ENCODE measurements around the gene CEND1. TPM values are rescaled to one million over a fixed set of nuclear protein-coding genes. Genes with fewer than 3 reads are reported as not detected.

CEND1 gene
- total and polyA plus RNA-seq, 2 donors from 2014 or later: 0.16 to 3.6 TPM

DNA sequence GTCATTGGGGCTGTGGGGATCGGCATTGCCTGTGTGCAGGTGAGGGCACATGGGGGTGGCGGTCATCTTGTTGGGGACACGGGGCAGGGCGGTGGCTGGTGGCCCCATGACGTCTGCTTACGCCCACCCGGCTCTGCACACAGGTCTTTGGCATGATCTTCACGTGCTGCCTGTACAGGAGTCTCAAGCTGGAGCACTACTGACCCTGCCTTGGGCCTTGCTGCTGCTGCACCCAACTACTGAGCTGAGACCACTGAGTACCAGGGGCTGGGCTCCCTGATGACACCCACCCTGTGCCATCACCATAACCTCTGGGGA lies 48.1 kb upstream of the CEND1 start:
- Histone ChIP-seq H3K36me3 (ENCODE audit: control insufficient read depth in 2 of 3, insufficient read depth in 3 of 3, low read length in 3 of 3) (peaks cover 0 to 34% (median 10%) of the 10 kb centered on the region in 3 donors), H3K27me3 (ENCODE audit: control insufficient read depth, insufficient read depth, low read length) (no peaks in the 10 kb centered on the region), H3K4me1 (ENCODE audit: control insufficient read depth in 2 of 3, insufficient read depth in 2 of 3, low read depth in 1 of 3, low read length in 3 of 3) (peaks cover 0 to 36% (median 12%) of the 10 kb centered on the region in 3 donors), H3K9ac (ENCODE audit: low read length in 3 of 3) (no peak overlapping the region), H3K4me3 (ENCODE audit: low read length in 3 of 3) (no peak overlapping the region), H3K27ac (ENCODE audit: low read depth in 2 of 2, low read length in 2 of 2) (no peak overlapping the region), H3K9me3 (ENCODE audit: control insufficient read depth in 2 of 3, insufficient read depth in 1 of 3, low read length in 3 of 3) (no peaks in the 10 kb centered on the region)
- TF ChIP-seq, protein P1, sequence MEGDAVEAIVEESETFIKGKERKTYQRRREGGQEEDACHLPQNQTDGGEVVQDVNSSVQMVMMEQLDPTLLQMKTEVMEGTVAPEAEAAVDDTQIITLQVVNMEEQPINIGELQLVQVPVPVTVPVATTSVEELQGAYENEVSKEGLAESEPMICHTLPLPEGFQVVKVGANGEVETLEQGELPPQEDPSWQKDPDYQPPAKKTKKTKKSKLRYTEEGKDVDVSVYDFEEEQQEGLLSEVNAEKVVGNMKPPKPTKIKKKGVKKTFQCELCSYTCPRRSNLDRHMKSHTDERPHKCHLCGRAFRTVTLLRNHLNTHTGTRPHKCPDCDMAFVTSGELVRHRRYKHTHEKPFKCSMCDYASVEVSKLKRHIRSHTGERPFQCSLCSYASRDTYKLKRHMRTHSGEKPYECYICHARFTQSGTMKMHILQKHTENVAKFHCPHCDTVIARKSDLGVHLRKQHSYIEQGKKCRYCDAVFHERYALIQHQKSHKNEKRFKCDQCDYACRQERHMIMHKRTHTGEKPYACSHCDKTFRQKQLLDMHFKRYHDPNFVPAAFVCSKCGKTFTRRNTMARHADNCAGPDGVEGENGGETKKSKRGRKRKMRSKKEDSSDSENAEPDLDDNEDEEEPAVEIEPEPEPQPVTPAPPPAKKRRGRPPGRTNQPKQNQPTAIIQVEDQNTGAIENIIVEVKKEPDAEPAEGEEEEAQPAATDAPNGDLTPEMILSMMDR (IDR thresholded peaks at IDR 0.05; ENCODE audit: borderline replicate concordance, extremely low read depth, insufficient read depth): no peak
- FAIRE-seq (no peak), DNase-seq (no peak)
- intact Hi-C loops (cut with DNase I): no loop called here

DNA sequence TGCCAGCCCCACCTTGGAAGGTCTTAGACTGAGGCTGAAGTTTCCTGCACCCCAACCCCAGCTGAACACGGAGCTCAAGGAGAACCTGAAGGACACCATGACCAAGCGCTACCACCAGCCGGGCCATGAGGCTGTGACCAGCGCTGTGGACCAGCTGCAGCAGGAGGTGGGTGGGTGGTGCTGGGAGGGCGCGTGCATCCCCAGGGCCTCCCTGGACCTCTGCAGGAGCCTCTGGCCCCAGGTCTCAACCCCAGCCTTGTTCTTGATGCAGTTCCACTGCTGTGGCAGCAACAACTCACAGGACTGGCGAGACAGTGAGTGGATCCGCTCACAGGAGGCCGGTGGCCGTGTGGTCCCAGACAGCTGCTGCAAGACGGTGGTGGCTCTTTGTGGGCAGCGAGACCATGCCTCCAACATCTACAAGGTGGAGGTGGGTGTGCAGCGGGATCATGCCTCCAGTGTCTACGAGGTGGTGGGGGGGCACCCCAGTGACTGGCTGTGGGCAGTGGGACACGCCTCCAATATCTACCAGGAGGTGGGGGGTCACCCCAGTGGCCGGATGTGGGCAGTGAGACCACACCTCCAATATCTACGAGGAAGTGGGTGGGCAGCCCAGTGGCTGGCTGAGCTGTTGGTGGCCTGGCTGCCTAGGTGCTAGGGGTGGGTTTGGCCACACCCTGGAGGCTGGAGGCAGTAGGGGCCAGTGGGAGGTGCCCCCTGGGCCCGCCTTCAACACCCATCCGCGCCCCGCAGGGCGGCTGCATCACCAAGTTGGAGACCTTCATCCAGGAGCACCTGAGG lies 47.5 kb upstream of the CEND1 start:
- FAIRE-seq: no peak
- intact Hi-C loops (cut with DNase I): no loop called here

DNA sequence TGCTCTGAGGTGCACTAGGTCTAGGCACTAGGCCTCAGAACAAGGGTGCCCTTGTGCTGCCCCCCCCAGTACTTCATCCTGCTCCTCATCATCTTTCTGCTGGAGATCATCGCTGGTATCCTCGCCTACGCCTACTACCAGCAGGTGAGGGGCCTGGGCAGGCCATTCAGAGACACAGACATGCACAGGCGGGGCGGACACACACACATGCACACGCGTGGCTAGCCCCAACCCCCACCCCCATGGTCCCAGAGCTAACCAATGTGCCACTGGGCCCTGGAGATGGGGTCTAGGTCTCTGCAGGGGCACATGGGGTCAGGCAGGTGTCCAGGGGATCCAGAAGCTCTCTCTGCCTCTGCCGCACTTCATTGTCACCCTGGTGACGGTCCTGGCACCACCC lies 46.8 kb upstream of the CEND1 start:
- Histone ChIP-seq H3K4me3 (ENCODE audit: low read length in 3 of 3) (no peak overlapping the region), H3K4me1 (ENCODE audit: control insufficient read depth in 2 of 3, insufficient read depth in 2 of 3, low read depth in 1 of 3, low read length in 3 of 3) (peaks cover 0 to 43% (median 12%) of the 10 kb centered on the region in 3 donors), H3K27me3 (ENCODE audit: control insufficient read depth, insufficient read depth, low read length) (no peaks in the 10 kb centered on the region), H3K9ac (ENCODE audit: low read length in 3 of 3) (no peak overlapping the region), H3K36me3 (ENCODE audit: control insufficient read depth in 2 of 3, insufficient read depth in 3 of 3, low read length in 3 of 3) (peaks cover 0 to 34% (median 10%) of the 10 kb centered on the region in 3 donors), H3K9me3 (ENCODE audit: control insufficient read depth in 2 of 3, insufficient read depth in 1 of 3, low read length in 3 of 3) (no peaks in the 10 kb centered on the region), H3K27ac (ENCODE audit: low read depth in 2 of 2, low read length in 2 of 2) (no peak overlapping the region)
- FAIRE-seq (no peak), DNase-seq (no peak)
- intact Hi-C loops (cut with DNase I): no loop called here
- TF ChIP-seq, protein P1 (IDR thresholded peaks at IDR 0.05; ENCODE audit: borderline replicate concordance, extremely low read depth, insufficient read depth): no peak

More for the DNA sequence above, 47.5 kb upstream of the CEND1 start:
- peaks cover 0 to 37% (median 12%) of the 10 kb centered on the region in 3 donors for H3K4me1 ChIP-seq (ENCODE audit: control insufficient read depth in 2 of 3, insufficient read depth in 2 of 3, low read depth in 1 of 3, low read length in 3 of 3)
- no peaks in the 10 kb centered on the region for H3K27me3 ChIP-seq (ENCODE audit: control insufficient read depth, insufficient read depth, low read length)
- no peak overlapping the region for H3K9ac ChIP-seq (ENCODE audit: low read length in 3 of 3)
- TF ChIP-seq, protein P1 (IDR thresholded peaks at IDR 0.05; ENCODE audit: borderline replicate concordance, extremely low read depth, insufficient read depth): no peak
- H3K9me3 ChIP-seq (ENCODE audit: control insufficient read depth in 2 of 3, insufficient read depth in 1 of 3, low read length in 3 of 3): no peaks in the 10 kb centered on the region
- H3K4me3 ChIP-seq (ENCODE audit: low read length in 3 of 3): no peak overlapping the region
- no peak overlapping the region for H3K27ac ChIP-seq (ENCODE audit: low read depth in 2 of 2, low read length in 2 of 2)
- H3K36me3 ChIP-seq (ENCODE audit: control insufficient read depth in 2 of 3, insufficient read depth in 3 of 3, low read length in 3 of 3): peaks cover 0 to 34% (median 10%) of the 10 kb centered on the region in 3 donors
- no peak for DNase-seq

Data from kidney (tissue), 14 donors.